Measurements from ENCODE around the gene SSBP2.

- TF ChIP-seq, protein P1, sequence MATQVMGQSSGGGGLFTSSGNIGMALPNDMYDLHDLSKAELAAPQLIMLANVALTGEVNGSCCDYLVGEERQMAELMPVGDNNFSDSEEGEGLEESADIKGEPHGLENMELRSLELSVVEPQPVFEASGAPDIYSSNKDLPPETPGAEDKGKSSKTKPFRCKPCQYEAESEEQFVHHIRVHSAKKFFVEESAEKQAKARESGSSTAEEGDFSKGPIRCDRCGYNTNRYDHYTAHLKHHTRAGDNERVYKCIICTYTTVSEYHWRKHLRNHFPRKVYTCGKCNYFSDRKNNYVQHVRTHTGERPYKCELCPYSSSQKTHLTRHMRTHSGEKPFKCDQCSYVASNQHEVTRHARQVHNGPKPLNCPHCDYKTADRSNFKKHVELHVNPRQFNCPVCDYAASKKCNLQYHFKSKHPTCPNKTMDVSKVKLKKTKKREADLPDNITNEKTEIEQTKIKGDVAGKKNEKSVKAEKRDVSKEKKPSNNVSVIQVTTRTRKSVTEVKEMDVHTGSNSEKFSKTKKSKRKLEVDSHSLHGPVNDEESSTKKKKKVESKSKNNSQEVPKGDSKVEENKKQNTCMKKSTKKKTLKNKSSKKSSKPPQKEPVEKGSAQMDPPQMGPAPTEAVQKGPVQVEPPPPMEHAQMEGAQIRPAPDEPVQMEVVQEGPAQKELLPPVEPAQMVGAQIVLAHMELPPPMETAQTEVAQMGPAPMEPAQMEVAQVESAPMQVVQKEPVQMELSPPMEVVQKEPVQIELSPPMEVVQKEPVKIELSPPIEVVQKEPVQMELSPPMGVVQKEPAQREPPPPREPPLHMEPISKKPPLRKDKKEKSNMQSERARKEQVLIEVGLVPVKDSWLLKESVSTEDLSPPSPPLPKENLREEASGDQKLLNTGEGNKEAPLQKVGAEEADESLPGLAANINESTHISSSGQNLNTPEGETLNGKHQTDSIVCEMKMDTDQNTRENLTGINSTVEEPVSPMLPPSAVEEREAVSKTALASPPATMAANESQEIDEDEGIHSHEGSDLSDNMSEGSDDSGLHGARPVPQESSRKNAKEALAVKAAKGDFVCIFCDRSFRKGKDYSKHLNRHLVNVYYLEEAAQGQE (IDR thresholded peaks at IDR 0.05; ENCODE audit: insufficient read depth in 1 of 2, low read depth in 2 of 2, low read length in 2 of 2), result no peak
- TF ChIP-seq TAF1 (IDR thresholded peaks at IDR 0.05; ENCODE audit: borderline replicate concordance, insufficient read depth, low read length) (no peak), FOXP2 (optimal IDR thresholded peaks at IDR 0.05; ENCODE audit: borderline replicate concordance, extremely low read depth, extremely low read length, insufficient read depth) (no peak)
These were observed 225.2 kb downstream of the SSBP2 start for GRCh38 chr5:81525690-81526089.

Data from PFSK-1 (cell line).